Measurements from ENCODE around the gene PDE4D. TPM values are rescaled to one million over a fixed set of nuclear protein-coding genes. Genes with fewer than 3 reads are reported as not detected.

The PDE4D gene
- total RNA-seq, 1 experiment from 2014 or later, result 17.2 TPM

DNA sequence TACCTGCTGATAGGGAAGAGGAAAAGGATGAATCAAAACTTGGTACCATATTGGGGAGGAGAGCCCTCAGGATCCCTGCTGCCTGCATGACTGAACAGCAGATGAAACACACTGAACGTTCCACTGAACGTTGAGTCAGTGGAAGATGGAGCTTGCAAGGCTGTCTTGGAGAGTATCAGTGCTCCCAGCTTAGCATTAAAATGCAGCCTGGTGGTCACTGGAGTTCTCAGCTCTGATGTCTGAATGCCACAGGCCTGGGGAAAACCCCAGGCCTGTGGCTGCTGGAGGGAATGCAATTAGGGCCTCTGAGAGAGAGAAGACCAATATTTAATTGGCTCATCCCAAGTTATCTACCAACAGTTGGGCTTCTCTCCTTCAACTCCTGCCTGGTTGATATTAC is 54.5 kb downstream of the PDE4D start:
- DNase-seq (ENCODE audit: low read depth), result peak; percentile 58

GRCh38 chr5:59838067-59838466 is 55.5 kb downstream of the PDE4D start:
- DNase-seq (ENCODE audit: low read depth), result no peak

DNA sequence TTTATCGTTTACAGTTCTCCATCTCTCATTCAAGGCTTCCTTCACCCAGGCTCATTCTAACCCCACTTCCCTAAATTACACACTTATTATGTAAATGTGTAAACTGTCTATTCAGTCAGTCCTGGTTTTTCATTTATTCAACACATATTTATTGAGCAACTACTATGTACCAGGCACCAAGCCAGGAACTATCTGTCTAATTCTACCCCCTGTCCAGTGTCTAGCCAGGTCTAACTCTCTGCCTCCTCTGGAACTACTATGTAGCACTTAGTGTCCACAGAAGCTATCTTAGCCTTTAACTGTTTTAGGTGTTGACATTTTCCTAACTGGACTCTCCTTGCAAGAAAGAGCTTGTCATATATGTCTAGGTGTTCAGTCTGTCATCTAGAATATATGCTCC is 56.5 kb downstream of the PDE4D start:
- no peak for DNase-seq (ENCODE audit: low read depth)

DNA sequence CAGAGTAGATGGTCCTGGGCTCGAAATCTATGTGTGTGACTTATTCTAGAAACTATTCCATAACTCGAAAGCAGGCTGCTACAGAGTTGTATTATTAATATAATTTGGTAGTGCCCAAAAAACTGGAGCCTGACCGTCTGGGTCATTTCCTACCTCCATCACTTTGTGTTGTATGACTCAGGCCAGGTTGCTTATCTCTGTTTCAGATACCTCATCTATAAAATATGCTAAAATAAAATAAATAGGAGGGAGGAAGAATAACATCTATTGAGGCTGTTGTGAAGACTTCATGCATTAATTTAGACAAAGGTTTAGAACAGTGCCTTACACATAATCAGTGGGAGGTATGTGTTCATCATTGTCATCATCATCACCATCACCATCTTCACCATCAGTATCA is 57.7 kb downstream of the PDE4D start:
- DNase-seq (ENCODE audit: low read depth), result no peak

- no peak for DNase-seq (ENCODE audit: low read depth)
Measured at GRCh38 chr5:59833448-59833847, 60.1 kb downstream of the PDE4D start.

GRCh38 chr5:59832577-59833301 is 60.8 kb downstream of the PDE4D start:
- DNase-seq (ENCODE audit: low read depth), result peak; percentile 36

- peak; percentile 15 for DNase-seq (ENCODE audit: low read depth)
Measured at GRCh38 chr5:59831326-59832010, 62.1 kb downstream of the PDE4D start.

DNA sequence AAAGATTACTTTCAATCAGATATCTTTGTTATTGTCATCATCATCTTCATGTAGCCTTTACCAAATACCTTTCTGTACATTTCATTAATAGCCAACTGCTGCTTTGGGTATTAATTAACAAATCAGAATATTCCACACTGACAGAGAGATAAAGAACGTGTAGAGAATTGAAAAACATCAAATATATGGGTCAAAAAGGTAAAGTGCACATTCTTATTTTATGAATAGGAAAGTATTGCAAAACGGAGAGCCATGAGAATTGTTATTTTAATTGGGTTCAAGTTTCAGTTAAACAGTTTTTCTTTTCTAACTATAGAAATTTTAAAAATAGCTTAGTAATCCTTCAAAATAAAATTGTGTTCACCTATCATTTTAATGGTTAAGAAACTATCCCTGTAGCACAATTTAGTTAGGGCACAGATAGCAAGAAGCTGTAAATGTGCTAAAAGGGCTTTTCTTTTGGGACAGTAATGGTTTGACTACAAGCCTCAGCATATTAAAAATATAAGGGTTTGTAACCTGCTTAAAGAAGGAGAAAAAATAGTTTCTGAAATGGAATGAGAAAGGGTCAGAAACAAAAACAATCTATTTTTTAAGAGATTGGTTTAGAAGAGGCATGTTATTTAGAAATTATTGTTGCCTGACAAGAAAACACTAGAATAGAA is 62.9 kb downstream of the PDE4D start:
- no peak for DNase-seq (ENCODE audit: low read depth)

- DNase-seq (ENCODE audit: low read depth), result no peak
Measured at GRCh38 chr5:59829922-59830321, 63.6 kb downstream of the PDE4D start.

- peak; percentile 76 for DNase-seq (ENCODE audit: low read depth)
Measured at GRCh38 chr5:59829386-59829785, 64.1 kb downstream of the PDE4D start.

DNA sequence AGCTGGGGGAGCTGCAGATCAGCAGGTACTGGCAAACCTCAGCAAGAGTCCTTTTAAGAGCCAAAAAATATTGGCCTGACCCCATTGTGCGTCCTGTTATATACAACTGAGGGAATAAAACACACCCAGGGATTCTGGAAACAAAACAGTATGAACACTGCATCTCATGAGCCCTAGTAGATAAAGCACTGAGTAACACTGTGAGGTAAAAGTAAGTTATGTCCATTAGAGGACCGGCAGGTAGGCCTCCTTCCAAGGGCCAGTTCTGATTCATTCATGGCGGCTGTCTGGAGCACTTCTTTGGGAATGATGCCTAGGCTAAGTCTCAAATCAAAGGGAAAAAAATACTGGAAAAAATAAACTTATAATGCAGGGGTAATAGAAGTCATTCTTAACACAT is 64.9 kb downstream of the PDE4D start:
- DNase-seq (ENCODE audit: low read depth), result no peak

- no peak for DNase-seq (ENCODE audit: low read depth)
Measured at GRCh38 chr5:59826996-59827395, 66.5 kb downstream of the PDE4D start.

DNA sequence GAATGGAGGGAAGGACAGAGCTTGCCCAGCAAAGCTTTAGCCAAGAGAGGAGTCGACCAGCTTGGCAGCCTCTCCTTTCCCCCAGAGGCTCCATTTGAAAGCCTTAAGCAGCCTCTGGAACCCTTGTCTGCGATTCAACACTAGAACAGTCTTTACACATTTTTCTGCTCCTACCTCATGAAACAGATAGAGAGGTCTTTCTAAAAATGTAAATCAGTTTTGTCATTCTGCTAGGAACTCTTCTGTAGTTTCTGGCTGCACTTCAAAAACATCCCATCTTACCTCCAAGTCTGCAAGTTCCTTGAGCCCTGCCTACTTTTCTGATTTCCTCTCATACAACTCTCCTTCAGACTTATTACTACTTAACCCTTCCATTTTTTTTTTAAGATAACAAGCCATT is 70.1 kb downstream of the PDE4D start:
- DNase-seq (ENCODE audit: low read depth), result no peak

- DNase-seq (ENCODE audit: low read depth), result no peak
Measured at GRCh38 chr5:59819806-59820205, 73.7 kb downstream of the PDE4D start.

DNA sequence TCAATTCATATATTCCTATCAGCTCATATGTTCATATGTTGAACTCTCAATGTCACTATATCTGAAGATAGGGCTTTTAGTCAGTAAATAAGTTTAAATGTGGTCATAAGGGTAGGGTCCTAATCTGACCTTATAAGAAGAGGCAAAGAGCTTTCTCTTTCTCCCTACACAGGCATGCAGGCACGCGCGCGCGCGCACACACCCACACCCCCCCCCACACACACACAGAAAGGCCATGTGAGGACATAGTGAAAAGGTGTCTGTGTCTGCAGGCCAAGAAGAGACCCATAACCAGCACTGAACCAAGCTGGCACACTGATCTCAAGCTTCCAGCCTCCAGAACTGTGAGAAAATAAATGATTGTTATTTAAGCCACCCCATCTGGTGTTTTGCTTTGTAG is 76.0 kb downstream of the PDE4D start:
- no peak for DNase-seq (ENCODE audit: low read depth)

- no peak for DNase-seq (ENCODE audit: low read depth)
Measured at GRCh38 chr5:59816654-59817300, 76.7 kb downstream of the PDE4D start.

DNA sequence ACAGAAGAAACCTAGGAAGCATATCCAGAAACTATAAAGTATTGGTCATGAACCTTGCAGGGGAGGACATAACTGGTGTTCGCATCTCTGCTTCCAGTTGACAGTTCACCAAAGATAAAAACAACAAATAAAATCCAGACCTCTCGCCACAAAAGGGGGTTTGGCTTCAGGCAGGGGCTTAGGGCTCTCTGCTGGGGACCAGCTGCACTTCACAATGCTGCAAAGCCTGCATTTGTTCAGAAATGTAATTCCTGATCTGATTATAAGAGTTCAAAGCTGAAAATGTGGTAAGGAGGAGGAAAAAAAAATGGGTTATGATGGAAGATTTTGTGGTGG is 79.0 kb downstream of the PDE4D start:
- no peak for DNase-seq (ENCODE audit: low read depth)

- DNase-seq (ENCODE audit: low read depth), result peak; percentile 58
Measured at GRCh38 chr5:59813761-59814536, 79.6 kb downstream of the PDE4D start.

- peak; percentile 66 for DNase-seq (ENCODE audit: low read depth)
Measured at GRCh38 chr5:59810041-59810440, 83.5 kb downstream of the PDE4D start.

DNA sequence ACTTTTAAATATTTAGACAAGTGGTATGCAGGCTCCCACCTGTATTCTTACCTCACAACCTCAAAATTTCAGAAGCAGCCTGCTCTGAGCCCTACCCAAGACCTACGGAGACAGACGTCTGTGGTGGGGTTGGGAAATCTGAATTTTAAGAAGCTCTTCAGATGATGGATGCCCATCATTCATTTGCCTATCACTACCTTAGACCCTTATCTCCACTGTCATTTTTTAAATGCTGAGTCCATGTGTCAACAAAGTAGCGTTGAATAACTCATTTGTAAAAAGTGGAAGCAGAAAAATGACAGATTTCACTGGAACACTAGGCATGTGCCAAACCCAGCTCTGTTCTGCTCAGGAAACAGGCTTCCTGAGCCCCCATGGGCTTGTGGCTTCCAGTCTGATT is 85.7 kb downstream of the PDE4D start:
- no peak for DNase-seq (ENCODE audit: low read depth)

DNA sequence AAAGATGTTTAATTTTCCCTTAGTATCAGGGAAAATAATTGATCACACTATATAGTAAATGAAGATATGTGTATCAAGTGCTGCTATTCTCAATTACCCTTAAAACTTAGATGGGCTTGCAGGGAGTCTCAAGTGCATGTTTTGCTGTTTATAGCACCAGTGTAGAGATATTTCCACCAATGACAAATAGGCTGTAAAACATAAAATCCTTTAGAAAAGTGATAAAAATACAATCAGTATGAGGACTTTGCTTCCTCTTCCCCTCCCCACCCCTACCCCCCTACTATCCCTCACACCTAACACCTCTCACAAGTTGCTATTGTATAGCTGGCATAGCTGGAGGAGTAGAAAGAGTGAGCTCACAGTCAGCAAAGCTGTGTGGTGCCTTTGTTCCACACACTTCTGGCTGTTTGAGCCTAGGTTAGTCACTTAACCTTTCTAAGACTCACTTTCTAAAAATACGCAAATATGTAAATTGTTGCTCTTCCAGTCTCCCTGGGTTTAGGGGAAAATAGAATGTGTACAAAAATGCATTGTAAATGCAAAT is 93.1 kb downstream of the PDE4D start:
- no peak for DNase-seq (ENCODE audit: low read depth)

All from RPMI7951 (cell line).